ENCODE measurements around the gene C1QL4.
"Not testable (repeated sequence)": the region's sequence is repeated elsewhere in the genome, so short reads cannot be mapped to it uniquely, and the experiment has no call there.

Gene C1QL4

GRCh38 chr12:49332891-49333371 lies 4.1 kb downstream of the C1QL4 start:
- no peak for DNase-seq

GRCh38 chr12:49332441-49332861 lies 4.5 kb downstream of the C1QL4 start:
- no peak for DNase-seq

GRCh38 chr12:49331380-49332222 lies 5.4 kb downstream of the C1QL4 start:
- DNase-seq, result no peak

- no peak for DNase-seq
These were observed 6.2 kb downstream of the C1QL4 start for GRCh38 chr12:49330631-49331379.

GRCh38 chr12:49330032-49330619 lies 6.9 kb downstream of the C1QL4 start:
- DNase-seq, result no peak

GRCh38 chr12:49328816-49329215 lies 8.2 kb downstream of the C1QL4 start:
- no peak for DNase-seq

- no peak for DNase-seq
These were observed 9.1 kb downstream of the C1QL4 start for GRCh38 chr12:49327887-49328286.

GRCh38 chr12:49327368-49327767 lies 9.6 kb downstream of the C1QL4 start:
- no peak for DNase-seq

GRCh38 chr12:49325606-49326005 lies 11.4 kb downstream of the C1QL4 start:
- DNase-seq, result no peak

GRCh38 chr12:49323524-49324097 lies 13.4 kb downstream of the C1QL4 start:
- no peak for DNase-seq

- peak; percentile 97 for DNase-seq
These were observed 14.1 kb downstream of the C1QL4 start, which contains the start of gene TROAP for GRCh38 chr12:49322708-49323523. TSS of gene TROAP (plus strand) at chr12:49323255. CDS start at chr12:49323609, 354 bp downstream.

GRCh38 chr12:49322367-49322707 lies 14.7 kb downstream of the C1QL4 start:
- DNase-seq, result no peak

GRCh38 chr12:49320411-49321103 lies 16.4 kb downstream of the C1QL4 start:
- not testable (repeated sequence) for DNase-seq

GRCh38 chr12:49317118-49317517 lies 19.9 kb downstream of the C1QL4 start:
- not testable (repeated sequence) for DNase-seq

- no peak for DNase-seq
These were observed 22.2 kb downstream of the C1QL4 start for GRCh38 chr12:49314811-49315210.

- not testable (repeated sequence) for DNase-seq
These were observed 26.5 kb downstream of the C1QL4 start for GRCh38 chr12:49310451-49311000.

GRCh38 chr12:49309386-49309785 lies 27.6 kb downstream of the C1QL4 start:
- no peak for DNase-seq

GRCh38 chr12:49305762-49306510 lies 31.1 kb downstream of the C1QL4 start:
- DNase-seq, result no peak

- DNase-seq, result no peak
These were observed 32.8 kb downstream of the C1QL4 start for GRCh38 chr12:49304161-49304560.

- no peak for DNase-seq
These were observed 35.2 kb downstream of the C1QL4 start for GRCh38 chr12:49301760-49302159.

- DNase-seq, result no peak
These were observed 38.8 kb downstream of the C1QL4 start for GRCh38 chr12:49298160-49298559.

All from GDM1 (cell line).